Measurements from ENCODE around the gene KIF17. TPM values are rescaled to one million over a fixed set of nuclear protein-coding genes. Genes with fewer than 3 reads are reported as not detected.

Gene KIF17
- total and polyA plus RNA-seq, 2 donors: 2.0 to 3.2 TPM

GRCh38 chr1:20698195-20698910 is 19.5 kb downstream of the KIF17 start:
- no peak overlapping the region for H3K4me3 ChIP-seq (ENCODE audit: low read depth, low read length)
- H3K4me1 ChIP-seq (ENCODE audit: insufficient read depth): no peaks in the 10 kb centered on the region
- H3K36me3 ChIP-seq (ENCODE audit: insufficient read depth): no peaks in the 10 kb centered on the region
- DNase-seq (ENCODE audit: extremely low spot score): no peak
- H3K27ac ChIP-seq (ENCODE audit: low read depth): no peak overlapping the region
- WGBS: 74% methylated on average over 18 of the region's 18 CpGs

- no peaks in the 10 kb centered on the region for H3K4me1 ChIP-seq (ENCODE audit: insufficient read depth)
- H3K4me3 ChIP-seq (ENCODE audit: low read depth, low read length): no peak overlapping the region
- no peak for DNase-seq (ENCODE audit: extremely low spot score)
- 88% methylated on average over 12 of the region's 12 CpGs for WGBS
- H3K36me3 ChIP-seq (ENCODE audit: insufficient read depth): no peaks in the 10 kb centered on the region
- no peak overlapping the region for H3K27ac ChIP-seq (ENCODE audit: low read depth)
Measured at GRCh38 chr1:20697563-20697962, 20.2 kb downstream of the KIF17 start.

DNA sequence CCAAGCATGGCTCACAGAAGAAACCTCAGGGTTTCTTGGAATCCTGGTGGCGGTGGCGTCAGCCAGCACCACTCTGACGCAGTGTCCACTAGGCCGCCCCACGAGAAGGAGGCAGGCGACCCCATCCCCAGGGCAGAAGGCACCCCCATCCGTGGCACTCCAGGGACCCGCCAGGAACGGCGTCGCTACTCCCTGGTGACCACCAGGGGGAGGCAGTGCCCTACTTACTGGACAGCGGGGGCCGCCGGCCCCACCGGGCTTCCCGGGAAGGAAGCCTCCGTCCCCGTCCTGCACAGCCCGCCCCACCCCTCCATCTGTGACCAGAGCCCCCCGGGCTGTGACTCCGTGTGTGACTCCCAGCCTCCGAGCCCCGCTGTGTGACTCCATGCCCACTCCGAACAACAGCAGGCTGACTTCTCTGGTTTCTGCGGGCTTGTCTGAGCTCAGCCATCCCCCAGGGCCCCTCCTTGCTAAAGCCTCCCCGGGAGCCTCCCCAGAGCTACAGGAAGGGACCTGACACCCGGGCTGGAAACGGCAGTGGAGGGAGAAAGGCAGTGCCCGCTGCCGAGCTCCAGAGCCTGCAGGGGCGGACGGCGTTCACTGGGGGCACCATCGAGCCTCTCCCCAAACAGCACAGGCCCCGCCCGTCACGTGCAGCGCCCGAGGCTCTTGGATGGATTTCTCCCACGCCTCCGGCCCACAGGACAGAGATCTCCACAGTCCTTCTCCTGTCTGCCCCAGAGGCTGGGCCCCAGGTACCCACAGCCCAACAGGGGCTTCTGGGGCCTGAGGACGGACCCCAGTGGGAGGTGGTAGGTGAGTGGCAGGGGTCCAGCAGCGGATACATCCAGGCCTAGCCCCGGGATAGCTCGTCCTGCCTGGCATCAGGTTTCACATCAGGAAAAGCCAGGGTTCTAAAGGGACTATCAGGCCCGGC is 21.1 kb downstream of the KIF17 start:
- no peaks in the 10 kb centered on the region for H3K36me3 ChIP-seq (ENCODE audit: insufficient read depth)
- 1% methylated on average over 46 of the region's 46 CpGs for WGBS
- peak; percentile 66 for DNase-seq (ENCODE audit: extremely low spot score)
- H3K27ac ChIP-seq (ENCODE audit: low read depth): peak overlapping the region; percentile 25
- H3K4me3 ChIP-seq (ENCODE audit: low read depth, low read length): peak overlapping the region; percentile 33
- H3K4me1 ChIP-seq (ENCODE audit: insufficient read depth): no peaks in the 10 kb centered on the region

DNA sequence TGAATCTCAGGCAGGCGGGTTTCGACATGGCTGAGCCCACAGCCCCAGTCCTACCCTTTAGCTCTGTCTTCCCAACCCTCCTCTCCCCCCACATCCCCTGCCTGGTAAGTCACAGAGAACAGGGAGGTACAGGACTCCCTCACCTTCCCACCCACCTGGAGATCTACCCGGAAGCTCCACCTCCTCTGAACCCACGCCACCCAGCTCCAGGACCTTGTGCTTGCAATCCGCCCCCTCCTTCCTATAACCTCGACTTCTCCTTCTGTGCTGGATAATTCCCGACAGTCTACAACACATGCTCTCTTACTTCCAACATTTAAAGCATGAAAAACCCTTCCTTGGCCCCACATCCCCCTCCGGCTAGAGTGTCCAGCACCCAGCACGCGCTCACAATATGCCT is 22.3 kb downstream of the KIF17 start:
- Histone ChIP-seq H3K4me3 (ENCODE audit: low read depth, low read length) (no peak overlapping the region), H3K4me1 (ENCODE audit: insufficient read depth) (no peaks in the 10 kb centered on the region), H3K36me3 (ENCODE audit: insufficient read depth) (no peaks in the 10 kb centered on the region), H3K27ac (ENCODE audit: low read depth) (no peak overlapping the region)
- DNase-seq (ENCODE audit: extremely low spot score): no peak
- WGBS: 85% methylated on average over 10 of the region's 10 CpGs

GRCh38 chr1:20693623-20694022 is 24.2 kb downstream of the KIF17 start:
- DNase-seq (ENCODE audit: extremely low spot score): no peak
- Histone ChIP-seq H3K36me3 (ENCODE audit: insufficient read depth) (no peaks in the 10 kb centered on the region), H3K4me3 (ENCODE audit: low read depth, low read length) (no peak overlapping the region), H3K4me1 (ENCODE audit: insufficient read depth) (no peaks in the 10 kb centered on the region), H3K27ac (ENCODE audit: low read depth) (no peak overlapping the region)
- 65% methylated on average over 2 of the region's 2 CpGs for WGBS

GRCh38 chr1:20691872-20692271 is 25.9 kb downstream of the KIF17 start:
- no peak for DNase-seq (ENCODE audit: extremely low spot score)
- Histone ChIP-seq H3K4me1 (ENCODE audit: insufficient read depth) (no peaks in the 10 kb centered on the region), H3K4me3 (ENCODE audit: low read depth, low read length) (no peak overlapping the region), H3K27ac (ENCODE audit: low read depth) (no peak overlapping the region), H3K36me3 (ENCODE audit: insufficient read depth) (no peaks in the 10 kb centered on the region)
- WGBS: 88% methylated on average over 1 of the region's 1 CpG

- H3K36me3 ChIP-seq (ENCODE audit: insufficient read depth): no peaks in the 10 kb centered on the region
- 87% methylated on average over 3 of the region's 3 CpGs for WGBS
- H3K27ac ChIP-seq (ENCODE audit: low read depth): no peak overlapping the region
- no peak for DNase-seq (ENCODE audit: extremely low spot score)
- H3K4me1 ChIP-seq (ENCODE audit: insufficient read depth): no peaks in the 10 kb centered on the region
- H3K4me3 ChIP-seq (ENCODE audit: low read depth, low read length): no peak overlapping the region
Measured at GRCh38 chr1:20689645-20690056, 28.2 kb downstream of the KIF17 start.

DNA sequence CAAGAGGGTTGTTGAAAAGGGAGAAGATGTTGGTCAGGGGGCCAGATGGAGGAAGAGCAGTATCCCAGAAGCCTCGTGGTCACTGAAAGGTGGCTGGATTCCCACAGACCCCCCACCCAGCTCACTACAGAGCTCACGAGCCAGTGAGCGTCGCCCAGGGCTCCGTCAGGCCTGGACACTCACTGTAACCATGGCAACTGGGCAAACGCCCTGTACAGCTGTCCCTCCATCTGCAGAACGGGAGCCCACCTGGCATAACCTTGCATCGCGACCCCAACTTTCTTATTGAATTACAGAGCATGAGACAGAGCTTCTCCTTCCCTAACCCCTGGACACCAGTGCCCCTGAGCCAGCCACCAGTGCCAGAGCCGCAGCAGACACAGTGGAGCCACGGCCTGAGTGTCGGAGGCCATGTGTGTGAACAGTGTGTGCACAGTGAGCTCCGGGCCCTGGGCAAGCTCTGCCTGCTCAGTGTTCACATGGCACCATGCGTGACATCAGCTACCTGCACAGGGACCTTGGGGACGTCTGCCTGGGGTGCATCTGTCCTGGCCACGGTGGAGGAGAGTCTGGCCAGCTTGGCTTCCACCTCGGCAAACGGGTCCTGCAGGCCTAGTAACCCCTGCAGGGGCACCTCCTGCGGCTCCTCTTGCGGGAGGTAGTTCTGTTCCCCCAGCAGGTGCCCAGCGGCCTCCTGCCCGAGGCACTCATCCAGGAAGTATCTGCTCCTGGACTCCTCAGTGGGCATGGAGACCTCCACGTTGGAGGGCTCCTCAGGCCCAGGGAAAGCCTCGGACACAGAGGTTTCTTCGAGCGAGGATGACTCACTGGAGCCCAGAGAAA is 30.7 kb downstream of the KIF17 start:
- Histone ChIP-seq H3K4me3 (ENCODE audit: low read depth, low read length) (no peak overlapping the region), H3K4me1 (ENCODE audit: insufficient read depth) (no peaks in the 10 kb centered on the region), H3K36me3 (ENCODE audit: insufficient read depth) (no peaks in the 10 kb centered on the region), H3K27ac (ENCODE audit: low read depth) (no peak overlapping the region)
- DNase-seq (ENCODE audit: extremely low spot score): no peak
- WGBS: 80% methylated on average over 26 of the region's 26 CpGs

DNA sequence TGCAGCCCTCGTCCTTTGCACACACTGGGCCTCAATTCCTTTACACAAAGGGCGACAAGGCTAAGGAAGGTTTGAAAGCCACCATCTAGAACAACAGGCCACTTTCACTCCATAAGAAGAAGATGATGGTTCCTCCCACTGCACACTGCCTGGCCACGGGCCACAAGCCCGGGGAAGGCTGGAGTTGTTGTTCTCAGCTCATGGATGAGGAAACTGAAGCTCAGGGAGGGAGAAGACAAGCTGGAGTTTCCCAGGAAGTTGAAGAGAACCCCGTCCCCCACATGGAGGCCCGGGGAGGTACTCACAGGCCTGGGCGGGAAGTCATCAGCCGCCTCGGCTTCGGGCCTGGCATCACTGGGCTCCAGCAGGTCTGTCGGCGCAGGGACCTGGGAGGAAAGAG is 32.1 kb downstream of the KIF17 start:
- Histone ChIP-seq H3K4me1 (ENCODE audit: insufficient read depth) (no peaks in the 10 kb centered on the region), H3K27ac (ENCODE audit: low read depth) (no peak overlapping the region), H3K36me3 (ENCODE audit: insufficient read depth) (no peaks in the 10 kb centered on the region), H3K4me3 (ENCODE audit: low read depth, low read length) (no peak overlapping the region)
- DNase-seq (ENCODE audit: extremely low spot score): no peak
- 82% methylated on average over 12 of the region's 12 CpGs for WGBS

DNA sequence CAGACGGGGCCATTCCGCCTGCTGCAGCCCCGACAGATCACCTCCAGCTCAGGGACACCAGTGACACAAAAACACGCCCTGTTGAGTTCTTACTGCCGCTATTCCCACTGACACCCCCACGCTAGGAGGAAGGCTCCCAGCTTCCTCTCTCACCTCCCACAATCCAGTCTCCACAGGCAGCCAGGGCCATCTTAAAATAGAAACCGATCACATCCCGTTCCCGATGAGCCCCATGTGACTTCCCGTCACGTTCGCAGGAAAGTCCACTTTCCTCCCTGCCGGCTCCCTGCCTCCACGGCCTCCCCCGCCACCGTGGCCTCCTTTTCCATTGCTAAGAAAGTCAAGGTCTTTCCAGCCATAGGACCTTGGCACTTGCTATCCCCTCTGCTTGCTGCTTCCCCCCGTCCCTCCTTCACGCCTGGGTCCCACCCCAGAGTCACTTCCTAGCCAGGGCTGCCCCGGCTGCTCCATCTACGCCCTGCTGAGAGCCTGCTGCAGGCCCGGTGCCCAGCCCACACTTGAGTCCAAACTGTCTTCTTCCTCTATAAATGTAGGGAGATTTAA is 32.6 kb downstream of the KIF17 start:
- 71% methylated on average over 21 of the region's 21 CpGs for WGBS
- no peaks in the 10 kb centered on the region for H3K36me3 ChIP-seq (ENCODE audit: insufficient read depth)
- no peak overlapping the region for H3K27ac ChIP-seq (ENCODE audit: low read depth)
- H3K4me1 ChIP-seq (ENCODE audit: insufficient read depth): no peaks in the 10 kb centered on the region
- no peak for DNase-seq (ENCODE audit: extremely low spot score)
- no peak overlapping the region for H3K4me3 ChIP-seq (ENCODE audit: low read depth, low read length)

DNA sequence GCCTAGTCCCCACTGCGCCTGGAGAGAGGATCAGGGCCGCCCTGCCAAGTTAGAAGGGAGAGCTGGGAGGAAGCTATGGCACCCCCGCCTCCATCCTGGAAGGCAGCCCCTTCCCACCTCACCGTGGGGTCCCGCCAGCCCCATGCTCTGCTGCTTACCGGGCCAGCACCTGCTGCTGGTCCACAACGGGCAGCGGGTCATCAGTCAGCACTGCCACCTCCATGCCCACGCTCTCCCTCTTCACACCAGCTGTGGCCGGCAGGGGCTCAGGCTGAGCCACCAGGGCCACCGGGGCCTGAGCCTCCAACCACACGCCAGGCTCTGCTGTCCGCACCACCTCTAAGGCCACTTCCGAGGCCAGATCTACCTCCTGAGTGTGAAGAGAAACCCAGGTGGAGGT is 33.2 kb downstream of the KIF17 start:
- Histone ChIP-seq H3K27ac (ENCODE audit: low read depth) (no peak overlapping the region), H3K4me1 (ENCODE audit: insufficient read depth) (no peaks in the 10 kb centered on the region), H3K4me3 (ENCODE audit: low read depth, low read length) (no peak overlapping the region), H3K36me3 (ENCODE audit: insufficient read depth) (no peaks in the 10 kb centered on the region)
- no peak for DNase-seq (ENCODE audit: extremely low spot score)
- WGBS: 88% methylated on average over 14 of the region's 14 CpGs

GRCh38 chr1:20684050-20684620 is 33.7 kb downstream of the KIF17 start:
- WGBS: 85% methylated on average over 13 of the region's 13 CpGs
- Histone ChIP-seq H3K4me1 (ENCODE audit: insufficient read depth) (no peaks in the 10 kb centered on the region), H3K4me3 (ENCODE audit: low read depth, low read length) (no peak overlapping the region), H3K27ac (ENCODE audit: low read depth) (no peak overlapping the region), H3K36me3 (ENCODE audit: insufficient read depth) (no peaks in the 10 kb centered on the region)
- DNase-seq (ENCODE audit: extremely low spot score): no peak

- Histone ChIP-seq H3K27ac (ENCODE audit: low read depth) (no peak overlapping the region), H3K36me3 (ENCODE audit: insufficient read depth) (no peaks in the 10 kb centered on the region), H3K4me3 (ENCODE audit: low read depth, low read length) (no peak overlapping the region), H3K4me1 (ENCODE audit: insufficient read depth) (no peaks in the 10 kb centered on the region)
- DNase-seq (ENCODE audit: extremely low spot score): no peak
- 89% methylated on average over 10 of the region's 10 CpGs for WGBS
Measured at GRCh38 chr1:20683614-20684013, 34.2 kb downstream of the KIF17 start.

Measured in urinary bladder (tissue), 4 donors.